ENCODE results near the gene SUV39H1. TPM values are rescaled to one million over a fixed set of nuclear protein-coding genes. Genes with fewer than 3 reads are reported as not detected.

Gene SUV39H1
- total RNA-seq, 1 donor from 2014 or later = 2.6 TPM

- no peak for DNase-seq
- intact Hi-C loops (cut with micrococcal nuclease) = no loop called here
- Histone ChIP-seq H3K27me3 (ENCODE audit: low read depth) (no peaks in the 10 kb centered on the region), H3K9me3 (replicated peaks) (no peaks in the 10 kb centered on the region), H3K36me3 (no peaks in the 10 kb centered on the region), H3K4me3 (no peak overlapping the region), H3K4me1 (no peaks in the 10 kb centered on the region), H3K27ac (replicated peaks) (no peak overlapping the region)
- no peak for TF ChIP-seq CTCF (IDR thresholded peaks at IDR 0.05; ENCODE audit: borderline replicate concordance)
Measured at GRCh38 chrX:48747415-48748016, 51.0 kb downstream of the SUV39H1 start.

- Histone ChIP-seq H3K4me1 (no peaks in the 10 kb centered on the region), H3K36me3 (no peaks in the 10 kb centered on the region), H3K27me3 (ENCODE audit: low read depth) (no peaks in the 10 kb centered on the region), H3K4me3 (no peak overlapping the region), H3K9me3 (replicated peaks) (no peaks in the 10 kb centered on the region), H3K27ac (replicated peaks) (no peak overlapping the region)
- DNase-seq = no peak
- TF ChIP-seq CTCF (IDR thresholded peaks at IDR 0.05; ENCODE audit: borderline replicate concordance) = no peak
- intact Hi-C loops (cut with micrococcal nuclease) = no loop called here
Measured at GRCh38 chrX:48749182-48749581, 52.6 kb downstream of the SUV39H1 start.

GRCh38 chrX:48751343-48751742, 54.8 kb downstream of the SUV39H1 start:
- no peaks in the 10 kb centered on the region for H3K36me3 ChIP-seq
- no peak overlapping the region for H3K27ac ChIP-seq (replicated peaks)
- no peak overlapping the region for H3K4me3 ChIP-seq
- no peak for TF ChIP-seq CTCF (IDR thresholded peaks at IDR 0.05; ENCODE audit: borderline replicate concordance)
- no peaks in the 10 kb centered on the region for H3K9me3 ChIP-seq (replicated peaks)
- H3K4me1 ChIP-seq = no peaks in the 10 kb centered on the region
- DNase-seq = no peak
- intact Hi-C loops (cut with micrococcal nuclease) = no loop called here
- no peaks in the 10 kb centered on the region for H3K27me3 ChIP-seq (ENCODE audit: low read depth)

DNA sequence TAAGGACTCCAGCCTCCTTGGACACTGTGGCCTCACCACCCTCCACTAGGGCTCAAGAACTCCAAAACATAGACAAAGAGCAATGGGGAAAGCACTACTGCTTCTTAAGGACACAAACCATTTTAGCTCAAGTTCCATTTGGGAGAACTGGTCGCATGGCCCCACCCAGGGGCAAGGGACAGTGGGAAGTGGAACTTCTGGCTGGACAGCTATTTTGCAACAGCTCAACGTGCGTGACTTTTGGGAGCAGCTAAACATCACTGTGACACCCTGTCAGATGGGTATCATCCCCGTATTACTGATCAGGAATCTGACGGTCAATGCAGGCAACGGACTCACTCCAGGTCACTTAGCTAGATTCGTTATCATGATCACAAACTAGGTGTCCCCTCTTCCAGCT, 56.0 kb downstream of the SUV39H1 start:
- no peaks in the 10 kb centered on the region for H3K4me1 ChIP-seq
- TF ChIP-seq CTCF (IDR thresholded peaks at IDR 0.05; ENCODE audit: borderline replicate concordance) = no peak
- H3K4me3 ChIP-seq = no peak overlapping the region
- no peaks in the 10 kb centered on the region for H3K36me3 ChIP-seq
- H3K27me3 ChIP-seq (ENCODE audit: low read depth) = no peaks in the 10 kb centered on the region
- no peak overlapping the region for H3K27ac ChIP-seq (replicated peaks)
- no peak for DNase-seq
- intact Hi-C loops (cut with micrococcal nuclease) = no loop called here
- no peaks in the 10 kb centered on the region for H3K9me3 ChIP-seq (replicated peaks)

DNA sequence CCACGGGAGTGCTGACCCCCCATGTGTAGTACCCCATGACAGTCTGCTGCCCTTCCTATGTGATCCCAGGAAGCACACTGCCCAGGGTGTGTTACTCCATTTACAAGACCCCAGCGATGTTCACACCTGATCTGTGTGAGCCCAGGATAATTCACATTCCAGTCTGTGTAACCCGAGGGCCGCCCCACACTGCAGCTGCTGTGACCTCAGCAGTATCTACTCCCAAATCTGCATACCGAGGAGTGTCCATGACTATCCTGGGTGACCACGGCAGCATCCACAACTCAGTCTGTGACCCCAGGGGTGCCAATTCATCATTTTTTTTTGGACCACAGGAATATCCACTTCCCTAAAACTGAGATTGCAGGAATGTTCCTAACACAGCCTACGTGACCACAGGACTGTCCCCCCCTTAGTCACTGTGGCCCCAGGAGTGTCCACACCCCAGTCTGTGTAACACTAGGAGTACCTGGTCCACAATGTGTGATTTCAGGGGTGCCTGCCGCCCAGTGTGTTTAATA, 57.2 kb downstream of the SUV39H1 start:
- DNase-seq = no peak
- no peak overlapping the region for H3K27ac ChIP-seq (replicated peaks)
- no peak overlapping the region for H3K4me3 ChIP-seq
- no peaks in the 10 kb centered on the region for H3K9me3 ChIP-seq (replicated peaks)
- H3K4me1 ChIP-seq = no peaks in the 10 kb centered on the region
- no peaks in the 10 kb centered on the region for H3K27me3 ChIP-seq (ENCODE audit: low read depth)
- no peaks in the 10 kb centered on the region for H3K36me3 ChIP-seq
- intact Hi-C loops (cut with micrococcal nuclease) = no loop called here
- no peak for TF ChIP-seq CTCF (IDR thresholded peaks at IDR 0.05; ENCODE audit: borderline replicate concordance)
